AG04449 (cell line): ENCODE results near the gene GPC5.

ENCODE experiments used
- CTCF ChIA-PET: fragments of 350-600 bp; formaldehyde crosslinking; extraction: SDS; loops from one replicate; lab custom pipeline; 2021; ENCODE audit warnings: antibody characterized with exemption; lab: Yijun Ruan, JAX
- POLR2A ChIA-PET: fragments of 400-600, 350-600 bp; formaldehyde crosslinking; extraction: SDS; loops from one replicate; lab custom pipeline; 2020; ENCODE audit warnings: antibody characterized with exemption, inconsistent platforms; lab: Yijun Ruan, JAX
- DNase-seq: peaks from one replicate; pipeline ENCODE4 v3.0.0-alpha.2; 2010; ENCODE audit warnings: low read depth, low spot score
- H3K4me3 ChIP-seq: 2 replicates; pipeline ENCODE4 v1.5.1; 2011; ENCODE audit warnings: low read depth, mild to moderate bottlenecking, control low read depth, low read length
- CTCF ChIP-seq: IDR thresholded peaks from one replicate; pipeline ENCODE4 v1.5.1; 2011; ENCODE audit warnings: mild to moderate bottlenecking, moderate library complexity, low read length, control low read depth, inconsistent platforms; ENCODE audit not compliant: insufficient read depth; ENCODE audit errors: missing control alignments

GPC5 gene

DNA sequence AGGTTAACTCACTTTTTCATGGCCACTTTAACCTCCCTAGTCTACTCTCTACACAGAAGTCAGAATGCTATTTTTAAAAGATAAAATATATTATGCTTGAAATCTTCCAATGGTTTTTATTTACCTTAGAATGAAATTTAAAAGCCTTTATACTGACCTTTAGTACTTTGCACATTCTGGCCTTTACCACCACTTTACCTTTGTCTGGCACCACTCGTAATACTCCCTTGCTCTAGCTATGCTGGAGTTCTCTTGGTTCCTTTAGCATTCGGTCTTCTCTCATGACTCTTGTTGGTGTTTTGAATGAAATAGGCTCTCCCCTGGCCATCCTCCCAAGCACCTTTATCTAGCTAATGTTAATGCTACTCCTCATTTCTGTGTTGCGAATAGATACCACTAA is 310.8 kb downstream of the GPC5 start:
- TF ChIP-seq CTCF: no peak
- ChIA-PET POLR2A (no interaction called here), CTCF (interaction anchor here (0.8 kb wide), 1 partner anchor 14 kb away, joined by 3 read pairs; no protein-coding TSS in a partner anchor)
- no peak for DNase-seq
- H3K4me3 ChIP-seq: no peak overlapping the region

GRCh38 chr13:91710733-91711132 is 312.3 kb downstream of the GPC5 start:
- no peak for DNase-seq
- CTCF ChIA-PET: no interaction called here
- no peak overlapping the region for H3K4me3 ChIP-seq
- POLR2A ChIA-PET: no interaction called here
- no peak for TF ChIP-seq CTCF

DNA sequence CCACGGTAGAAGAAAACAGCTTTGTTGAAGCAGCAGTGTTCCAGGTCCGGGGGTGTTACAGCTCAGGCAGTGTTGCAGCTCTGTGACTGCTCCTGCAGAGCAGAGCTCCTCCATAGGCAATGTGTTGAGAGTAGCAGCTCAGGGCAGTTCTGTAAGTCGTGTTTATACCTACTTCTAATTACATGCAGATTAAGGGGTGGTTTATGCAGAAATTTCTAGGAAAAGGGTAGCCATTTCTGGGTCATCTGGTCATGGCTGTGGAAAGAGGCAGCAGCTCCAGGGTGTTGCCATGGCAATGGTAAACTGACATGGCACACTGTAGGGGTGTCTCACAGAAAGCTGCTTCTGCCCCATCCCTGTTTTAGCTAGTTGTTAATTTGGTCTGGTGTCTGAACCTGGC is 316.4 kb downstream of the GPC5 start:
- H3K4me3 ChIP-seq: no peak overlapping the region
- TF ChIP-seq CTCF: no peak
- DNase-seq: no peak
- ChIA-PET CTCF (no interaction called here), POLR2A (no interaction called here)

GRCh38 chr13:91716436-91717065 is 318.1 kb downstream of the GPC5 start:
- ChIA-PET POLR2A (no interaction called here), CTCF (no interaction called here)
- no peak for DNase-seq
- H3K4me3 ChIP-seq: no peak overlapping the region
- TF ChIP-seq CTCF: no peak

DNA sequence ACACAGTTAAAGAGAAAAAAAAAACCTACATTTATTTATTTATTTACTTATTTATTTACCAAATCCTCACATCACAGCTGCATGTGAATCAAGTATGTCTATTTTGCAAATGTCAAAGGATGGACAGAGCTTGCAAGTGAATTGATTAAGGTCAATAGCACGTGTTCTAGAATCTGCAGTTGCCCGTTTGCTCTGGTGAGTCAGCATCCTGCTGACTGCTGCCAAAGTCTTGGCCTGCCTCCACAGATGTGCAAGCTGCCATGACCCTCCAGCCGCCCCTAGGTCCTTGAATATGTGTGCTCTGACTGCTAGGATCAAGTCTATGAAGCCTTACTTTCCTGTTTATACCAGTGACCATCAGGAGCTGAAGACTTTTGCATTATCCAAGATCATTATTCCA is 320.6 kb downstream of the GPC5 start:
- no peak for DNase-seq
- no peak for TF ChIP-seq CTCF
- ChIA-PET CTCF (no interaction called here), POLR2A (no interaction called here)
- H3K4me3 ChIP-seq: no peak overlapping the region

GRCh38 chr13:91721413-91721812 is 323.0 kb downstream of the GPC5 start:
- no peak for TF ChIP-seq CTCF
- no peak for DNase-seq
- no peak overlapping the region for H3K4me3 ChIP-seq
- POLR2A ChIA-PET: no interaction called here
- CTCF ChIA-PET: no interaction called here
